Gastrocnemius medialis (tissue), 4 donors: ENCODE measurements around the gene TRIM47.

ENCODE experiments used
- CTCF ChIP-seq, 5 experiments: fragments of 450-650 bp in 3 of 5; fragments of 200-600 bp in 2 of 5; sonication (generic) in 2 of 5; IDR thresholded peaks in 4 of 5; conservative IDR thresholded peaks in 1 of 5; 1 replicate in 4 of 5; 2 replicates in 1 of 5; pipeline ENCODE4 v1.5.1; 2016 to 2019; ENCODE audit warnings: antibody characterized with exemption in 5 of 5, mild to moderate bottlenecking in 3 of 5, moderate library complexity in 3 of 5
- POLR2A ChIP-seq, 2 donors: fragments of 450-650 bp; IDR thresholded peaks; one replicate each; pipeline ENCODE4 v1.6.1; 2017; ENCODE audit warnings: antibody characterized with exemption in 2 of 2, mild to moderate bottlenecking in 2 of 2, moderate library complexity in 2 of 2

GRCh38 chr17:75831032-75831571 is 47.3 kb downstream of the TRIM47 start:
- no peak for TF ChIP-seq CTCF (IDR thresholded peaks at IDR 0.05 in 4 of 5, conservative IDR thresholded peaks at IDR 0.05 in 1 of 5)
- no peak for TF ChIP-seq POLR2A (IDR thresholded peaks at IDR 0.05)
